ENCODE results near the gene FPR2. TPM values are rescaled to one million over a fixed set of nuclear protein-coding genes. Genes with fewer than 3 reads are reported as not detected.

Gene FPR2
- total RNA-seq, 4 donors from 2014 or later: not detected

DNA sequence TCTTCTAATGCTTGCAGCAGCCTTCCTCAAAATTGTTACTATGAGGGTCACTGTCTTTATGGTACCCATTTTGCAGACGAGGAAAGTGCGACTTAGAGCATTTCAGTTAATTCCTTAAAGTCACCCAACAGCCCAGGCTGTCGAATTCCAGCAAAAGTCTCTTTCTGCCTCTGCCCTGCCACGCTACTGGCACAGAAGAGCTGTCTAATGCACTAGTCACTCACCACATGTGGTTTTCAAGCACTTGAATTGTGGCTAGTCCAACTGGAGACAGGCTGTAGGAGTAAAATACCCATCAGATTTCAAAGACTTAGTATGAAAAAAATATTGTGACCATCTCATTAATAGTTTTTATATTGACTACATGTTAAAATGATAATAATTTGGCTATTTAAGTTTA, 11.0 kb upstream of the FPR2 start:
- no peaks in the 10 kb centered on the region for H3K9me3 ChIP-seq
- WGBS, 2 donors (ENCODE audit: low coverage in 1 of 2): 77 to 80% methylated on average over 4 of the region's 4 CpGs
- intact Hi-C loops (cut with DNase I; ENCODE audit: low total_unique reads) (no loop called here), in situ Hi-C loops (cut with MboI; ENCODE audit: low pct_ligation_motif_present in 1 of 4, low pct_unique_long_range_greater_than_20kb in 1 of 4, low sequenced_read_pairs in 3 of 4) (no loop called here)
- H3K27me3 ChIP-seq: no peaks in the 10 kb centered on the region
- no peak overlapping the region for H3K4me3 ChIP-seq
- DNase-seq: no peak
- H3K4me1 ChIP-seq: no peaks in the 10 kb centered on the region
- H3K36me3 ChIP-seq: no peaks in the 10 kb centered on the region
- no peak overlapping the region for H3K27ac ChIP-seq
- TF ChIP-seq EP300 (IDR thresholded peaks at IDR 0.05; ENCODE audit: low read depth) (no peak), POLR2A (IDR thresholded peaks at IDR 0.05) (no peak), POLR2AphosphoS5 (IDR thresholded peaks at IDR 0.05) (no peak)
- TF ChIP-seq, protein P1, sequence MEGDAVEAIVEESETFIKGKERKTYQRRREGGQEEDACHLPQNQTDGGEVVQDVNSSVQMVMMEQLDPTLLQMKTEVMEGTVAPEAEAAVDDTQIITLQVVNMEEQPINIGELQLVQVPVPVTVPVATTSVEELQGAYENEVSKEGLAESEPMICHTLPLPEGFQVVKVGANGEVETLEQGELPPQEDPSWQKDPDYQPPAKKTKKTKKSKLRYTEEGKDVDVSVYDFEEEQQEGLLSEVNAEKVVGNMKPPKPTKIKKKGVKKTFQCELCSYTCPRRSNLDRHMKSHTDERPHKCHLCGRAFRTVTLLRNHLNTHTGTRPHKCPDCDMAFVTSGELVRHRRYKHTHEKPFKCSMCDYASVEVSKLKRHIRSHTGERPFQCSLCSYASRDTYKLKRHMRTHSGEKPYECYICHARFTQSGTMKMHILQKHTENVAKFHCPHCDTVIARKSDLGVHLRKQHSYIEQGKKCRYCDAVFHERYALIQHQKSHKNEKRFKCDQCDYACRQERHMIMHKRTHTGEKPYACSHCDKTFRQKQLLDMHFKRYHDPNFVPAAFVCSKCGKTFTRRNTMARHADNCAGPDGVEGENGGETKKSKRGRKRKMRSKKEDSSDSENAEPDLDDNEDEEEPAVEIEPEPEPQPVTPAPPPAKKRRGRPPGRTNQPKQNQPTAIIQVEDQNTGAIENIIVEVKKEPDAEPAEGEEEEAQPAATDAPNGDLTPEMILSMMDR (IDR thresholded peaks at IDR 0.05): no peak

DNA sequence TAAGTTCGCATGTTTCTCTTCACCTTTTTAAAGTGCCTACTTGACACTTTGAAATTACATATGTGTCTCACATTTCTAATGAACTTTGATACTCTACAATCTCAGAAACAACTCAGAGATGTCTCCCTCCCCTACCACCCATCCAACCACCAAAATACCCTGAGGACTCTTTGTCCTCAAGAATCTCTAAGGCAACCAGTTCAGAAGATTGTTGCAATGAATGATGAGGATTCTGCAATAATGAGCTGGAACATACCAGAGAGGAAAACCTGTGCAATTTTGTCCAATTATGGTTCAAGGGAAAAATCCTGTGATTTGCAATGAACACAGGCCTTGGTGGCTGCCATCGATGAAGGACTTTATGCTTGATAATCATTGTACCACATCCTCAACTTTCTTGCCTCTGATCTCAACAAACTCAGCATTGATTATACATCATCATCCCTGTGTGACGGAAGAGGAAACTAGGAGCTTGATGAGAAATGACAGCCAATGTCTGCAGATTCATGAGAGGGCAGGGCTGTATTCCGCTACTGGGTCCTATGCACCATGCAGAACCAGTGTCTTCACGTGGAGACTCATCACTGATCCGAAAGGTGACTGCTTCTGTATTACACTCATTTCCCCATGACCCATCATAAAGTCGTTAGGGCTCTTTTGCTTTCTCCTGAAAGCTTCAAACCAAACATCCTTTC, 10.4 kb upstream of the FPR2 start:
- no peak for TF ChIP-seq POLR2AphosphoS5 (IDR thresholded peaks at IDR 0.05)
- TF ChIP-seq POLR2A (IDR thresholded peaks at IDR 0.05): no peak
- no peak for TF ChIP-seq EP300 (IDR thresholded peaks at IDR 0.05; ENCODE audit: low read depth)
- TF ChIP-seq, protein P1 (IDR thresholded peaks at IDR 0.05): no peak
- intact Hi-C loops (cut with DNase I; ENCODE audit: low total_unique reads) (no loop called here), in situ Hi-C loops (cut with MboI; ENCODE audit: low pct_ligation_motif_present in 1 of 4, low pct_unique_long_range_greater_than_20kb in 1 of 4, low sequenced_read_pairs in 3 of 4) (no loop called here)
- no peak overlapping the region for H3K27ac ChIP-seq
- no peaks in the 10 kb centered on the region for H3K36me3 ChIP-seq
- no peak overlapping the region for H3K4me3 ChIP-seq
- H3K9me3 ChIP-seq: no peaks in the 10 kb centered on the region
- H3K4me1 ChIP-seq: no peaks in the 10 kb centered on the region
- no peaks in the 10 kb centered on the region for H3K27me3 ChIP-seq
- DNase-seq: no peak
- 63 to 79% methylated on average over 1 to 7 of the region's 7 CpGs for WGBS, 2 donors (ENCODE audit: low coverage in 1 of 2)

DNA sequence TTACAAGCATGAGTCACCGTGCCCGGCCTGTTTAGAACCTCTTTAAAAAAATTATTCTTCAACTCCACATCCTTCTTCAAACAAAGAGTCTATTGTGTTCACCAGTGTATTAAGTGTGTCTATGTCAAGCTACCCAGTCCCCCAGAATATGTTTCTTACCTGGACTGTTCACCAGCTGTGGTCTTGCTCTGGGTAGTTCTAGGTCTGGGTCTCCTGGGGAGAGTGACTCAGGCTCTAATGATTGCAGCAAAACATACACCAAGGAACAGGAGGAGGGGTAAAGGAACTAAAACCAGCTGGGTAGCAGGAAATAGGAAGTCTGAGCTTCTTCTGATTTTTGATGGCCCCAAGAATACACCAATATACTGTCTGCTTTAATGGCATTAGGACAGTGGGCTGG, 9.3 kb upstream of the FPR2 start, which contains the start of gene FPR1:
Gene FPR1 (minus strand): TSS at position 224 of the 400 bp plus-strand sequence. CDS start 4,884 bp downstream, outside the sequence.
- peak within 1 kb of the TSS in 2 of 4 donors; percentile 17 to 23 for H3K27ac ChIP-seq
- no peak within 1 kb of the TSS for H3K4me3 ChIP-seq
- H3K4me1 ChIP-seq: no peaks in the 10 kb centered on the region
- no peaks in the 10 kb centered on the region for H3K9me3 ChIP-seq
- in situ Hi-C loops (cut with MboI; ENCODE audit: low pct_ligation_motif_present in 1 of 4, low pct_unique_long_range_greater_than_20kb in 1 of 4, low sequenced_read_pairs in 3 of 4): no loop called here
- DNase-seq: no peak
- 35% methylated on average over 2 of the region's 2 CpGs; no CpG with 5 or more reads in 1 of the 2 donors for whole genome bisulfite sequencing, 2 donors (ENCODE audit: low coverage in 1 of 2)
- no peaks in the 10 kb centered on the region for H3K27me3 ChIP-seq
- H3K36me3 ChIP-seq: no peaks in the 10 kb centered on the region
- TF ChIP-seq POLR2A (IDR thresholded peaks at IDR 0.05) (no peak), POLR2AphosphoS5 (IDR thresholded peaks at IDR 0.05) (no peak), EP300 (IDR thresholded peaks at IDR 0.05; ENCODE audit: low read depth) (no peak)
- TF ChIP-seq, protein P1 (IDR thresholded peaks at IDR 0.05): no peak
- intact Hi-C loops (cut with DNase I; ENCODE audit: low total_unique reads): no loop called here

DNA sequence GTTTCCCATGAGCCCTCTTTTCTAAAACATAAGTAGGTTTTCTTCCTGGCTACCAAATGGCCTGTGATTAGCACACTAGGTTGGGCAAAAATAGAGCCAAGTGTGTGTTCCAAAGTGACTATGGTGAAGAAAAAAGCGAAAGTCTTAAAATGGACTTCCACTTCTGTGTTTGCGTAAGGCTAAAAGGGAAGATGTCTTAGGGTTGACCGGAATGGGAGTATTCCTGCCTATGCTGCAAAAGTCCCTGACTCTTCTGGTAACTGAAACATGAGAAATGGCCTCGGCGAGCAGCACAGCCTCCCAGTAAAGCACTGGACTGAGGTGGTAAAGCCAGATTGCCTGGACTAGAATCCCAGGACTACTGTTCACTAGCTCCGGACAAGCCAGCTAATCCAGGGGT, 6.9 kb upstream of the FPR2 start:
- peak overlapping the region in 1 of 4 donors; percentile 23 for H3K27ac ChIP-seq
- H3K9me3 ChIP-seq: no peaks in the 10 kb centered on the region
- no peak for DNase-seq
- TF ChIP-seq POLR2AphosphoS5 (IDR thresholded peaks at IDR 0.05): no peak
- TF ChIP-seq, protein P1 (IDR thresholded peaks at IDR 0.05): no peak
- TF ChIP-seq EP300 (IDR thresholded peaks at IDR 0.05; ENCODE audit: low read depth): no peak
- no peak for TF ChIP-seq POLR2A (IDR thresholded peaks at IDR 0.05)
- H3K27me3 ChIP-seq: no peaks in the 10 kb centered on the region
- intact Hi-C loops (cut with DNase I; ENCODE audit: low total_unique reads): no loop called here
- H3K4me1 ChIP-seq: no peaks in the 10 kb centered on the region
- in situ Hi-C loops (cut with MboI; ENCODE audit: low pct_ligation_motif_present in 1 of 4, low pct_unique_long_range_greater_than_20kb in 1 of 4, low sequenced_read_pairs in 3 of 4): no loop called here
- no peak overlapping the region for H3K4me3 ChIP-seq
- WGBS, 2 donors (ENCODE audit: low coverage in 1 of 2): 81 to 100% methylated on average over 1 to 6 of the region's 6 CpGs
- H3K36me3 ChIP-seq: no peaks in the 10 kb centered on the region
